HEK293 (cell line): ENCODE data around the gene NOTCH3.

ENCODE experiments used
- CTCF ChIA-PET: fragments of 350-600 bp; formaldehyde crosslinking; extraction: SDS; loops from one replicate; lab custom pipeline; 2021; ENCODE audit warnings: antibody characterized with exemption; lab: Yijun Ruan, JAX
- POLR2A ChIA-PET: fragments of 300-600 bp; formaldehyde crosslinking; extraction: SDS; loops from one replicate; lab custom pipeline; 2020; ENCODE audit warnings: antibody characterized with exemption, inconsistent platforms; lab: Yijun Ruan, JAX
- H3K27ac ChIP-seq: fragments of 200-500 bp; sonication (Bioruptor generic); 2 replicates; pipeline ENCODE4 v1.5.1; 2014; ENCODE audit warnings: low read depth, low read length, control low read depth, inconsistent platforms; ENCODE audit errors: extremely low read depth
- H3K36me3 ChIP-seq, 2 experiments: fragments of 200-500 bp in 1 of 2; sonication (Bioruptor generic) in 1 of 2; 1 replicate in 1 of 2; 2 replicates in 1 of 2; pipeline ENCODE4 v1.5.1; 2014 to 2017; ENCODE audit warnings: inconsistent platforms in 2 of 2, low read length in 2 of 2; ENCODE audit not compliant: control insufficient read depth in 2 of 2, insufficient read depth in 1 of 2
- H3K4me1 ChIP-seq: fragments of 200-500 bp; sonication (Bioruptor generic); 2 replicates; pipeline ENCODE4 v1.5.1; 2014; ENCODE audit warnings: mild to moderate bottlenecking, low read length, inconsistent platforms; ENCODE audit not compliant: control insufficient read depth, insufficient read depth
- H3K4me3 ChIP-seq: 2 replicates; pipeline ENCODE4 v1.5.1; 2011; ENCODE audit warnings: low read depth, mild to moderate bottlenecking, control low read depth, low read length, moderate library complexity
- H3K9me3 ChIP-seq: fragments of 200-500 bp; sonication (Bioruptor generic); 2 replicates; pipeline ENCODE4 v1.5.1; 2014; ENCODE audit warnings: low read depth, low read length, inconsistent platforms; ENCODE audit not compliant: control insufficient read depth, insufficient read depth
- BCL11B ChIP-seq: fragments of 450-650 bp; formaldehyde crosslinking; IDR thresholded peaks from 2 replicates; pipeline ENCODE4 v1.5.1; 2016; ENCODE audit warnings: low read depth, missing biosample characterization, missing genetic modification characterization
- GLIS2 ChIP-seq: fragments of 450-650 bp; formaldehyde crosslinking; IDR thresholded peaks from 2 replicates; pipeline ENCODE4 v1.5.1; 2016; ENCODE audit warnings: missing biosample characterization, missing genetic modification characterization
- KLF1 ChIP-seq: fragments of 450-650 bp; formaldehyde crosslinking; IDR thresholded peaks from 2 replicates; pipeline ENCODE4 v1.5.1; 2016; ENCODE audit warnings: missing biosample characterization, missing genetic modification characterization
- KLF10 ChIP-seq: fragments of 450-650 bp; IDR thresholded peaks from 2 replicates; pipeline ENCODE4 v1.5.1; 2018; ENCODE audit warnings: missing biosample characterization, mild to moderate bottlenecking, missing genetic modification characterization
- OVOL3 ChIP-seq: fragments of 450-650 bp; formaldehyde crosslinking; IDR thresholded peaks from 2 replicates; pipeline ENCODE4 v1.5.1; 2016; ENCODE audit warnings: missing biosample characterization, missing genetic modification characterization
- REPIN1 ChIP-seq: fragments of 450-650 bp; formaldehyde crosslinking; IDR thresholded peaks from 2 replicates; pipeline ENCODE4 v1.5.1; 2017; ENCODE audit warnings: missing biosample characterization, missing genetic modification characterization, low read depth
- SP2 ChIP-seq: fragments of 450-650 bp; formaldehyde crosslinking; IDR thresholded peaks from 2 replicates; pipeline ENCODE4 v1.5.1; 2016; ENCODE audit warnings: missing biosample characterization, missing genetic modification characterization
- ZEB2 ChIP-seq: fragments of 450-650 bp; formaldehyde crosslinking; IDR thresholded peaks from 2 replicates; pipeline ENCODE4 v1.5.1; 2016; ENCODE audit warnings: missing biosample characterization, missing genetic modification characterization
- ZFP69B ChIP-seq: fragments of 450-650 bp; formaldehyde crosslinking; IDR thresholded peaks from 2 replicates; pipeline ENCODE4 v1.5.1; 2016; ENCODE audit warnings: missing biosample characterization, missing genetic modification characterization
- ZNF146 ChIP-seq: fragments of 450-650 bp; formaldehyde crosslinking; IDR thresholded peaks from 2 replicates; pipeline ENCODE4 v1.5.1; 2016; ENCODE audit warnings: missing biosample characterization, missing genetic modification characterization
- ZNF324 ChIP-seq: fragments of 450-650 bp; formaldehyde crosslinking; IDR thresholded peaks from 2 replicates; pipeline ENCODE4 v1.5.1; 2016; ENCODE audit warnings: missing biosample characterization, missing genetic modification characterization
- ZNF366 ChIP-seq: fragments of 450-650 bp; formaldehyde crosslinking; conservative IDR thresholded peaks from 2 replicates; pipeline ENCODE4 v1.5.1; 2016; ENCODE audit warnings: missing biosample characterization, missing genetic modification characterization
- ZNF501 ChIP-seq: fragments of 450-650 bp; formaldehyde crosslinking; IDR thresholded peaks from 2 replicates; pipeline ENCODE4 v1.5.1; 2016; ENCODE audit warnings: missing biosample characterization, missing genetic modification characterization
- ZNF530 ChIP-seq: fragments of 450-650 bp; formaldehyde crosslinking; IDR thresholded peaks from 2 replicates; pipeline ENCODE4 v1.5.1; 2016; ENCODE audit warnings: low read depth, missing biosample characterization, missing genetic modification characterization
- ZNF664 ChIP-seq: fragments of 450-650 bp; formaldehyde crosslinking; IDR thresholded peaks from 2 replicates; pipeline ENCODE4 v1.5.1; 2016; ENCODE audit warnings: missing biosample characterization, missing genetic modification characterization
- ZNF76 ChIP-seq: fragments of 450-650 bp; formaldehyde crosslinking; IDR thresholded peaks from 2 replicates; pipeline ENCODE4; 2016; ENCODE audit warnings: low read depth, missing biosample characterization, missing genetic modification characterization, borderline replicate concordance
- ZNF777 ChIP-seq: fragments of 450-650 bp; formaldehyde crosslinking; IDR thresholded peaks from 2 replicates; pipeline ENCODE4 v1.5.1; 2017; ENCODE audit warnings: missing biosample characterization, missing genetic modification characterization, borderline replicate concordance
- ZNF792 ChIP-seq: fragments of 450-650 bp; formaldehyde crosslinking; IDR thresholded peaks from 2 replicates; pipeline ENCODE4 v1.5.1; 2016; ENCODE audit warnings: missing biosample characterization, missing genetic modification characterization
- ZXDB ChIP-seq: fragments of 450-650 bp; formaldehyde crosslinking; IDR thresholded peaks from 2 replicates; pipeline ENCODE4 v1.5.1; 2016; ENCODE audit warnings: missing biosample characterization, missing genetic modification characterization
- TF ChIP-seq, protein P1 (sequence below): fragments of 450-650 bp; formaldehyde crosslinking; IDR thresholded peaks from 2 replicates; pipeline ENCODE4 v1.5.1; 2016; ENCODE audit warnings: missing biosample characterization, missing genetic modification characterization
- TF ChIP-seq, protein P2 (sequence below): fragments of 450-650 bp; formaldehyde crosslinking; IDR thresholded peaks from 2 replicates; pipeline ENCODE4 v1.5.1; 2016; ENCODE audit warnings: missing biosample characterization, missing genetic modification characterization
- TF ChIP-seq, protein P3 (sequence below): fragments of 450-650 bp; formaldehyde crosslinking; IDR thresholded peaks from 2 replicates; pipeline ENCODE4 v1.5.1; 2016; ENCODE audit warnings: missing biosample characterization, missing genetic modification characterization
- TF ChIP-seq, protein P4 (sequence below): fragments of 450-650 bp; formaldehyde crosslinking; IDR thresholded peaks from 2 replicates; pipeline ENCODE4 v1.5.1; 2016; ENCODE audit warnings: missing biosample characterization, missing genetic modification characterization

The NOTCH3 gene

DNA sequence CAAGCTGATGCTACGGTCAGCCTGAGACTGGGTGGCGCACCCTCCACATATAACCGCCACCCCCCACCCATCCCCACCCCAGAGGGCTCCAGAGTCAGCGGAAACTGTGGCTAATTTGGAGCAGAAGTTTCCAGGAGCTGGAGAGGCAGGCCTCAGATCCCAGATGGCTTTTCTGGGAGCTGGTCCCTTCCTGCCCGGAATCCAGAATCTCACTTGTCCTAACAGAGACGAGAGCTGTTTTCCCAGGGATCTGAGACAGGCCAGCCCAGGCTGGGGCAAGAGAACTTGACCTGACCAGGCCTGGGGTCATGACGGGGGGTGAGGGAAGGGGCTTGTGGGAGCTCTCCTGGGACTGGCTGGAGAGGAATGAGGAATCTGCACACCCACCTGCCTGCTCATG lies 25.0 kb upstream of the NOTCH3 start:
- no peak for TF ChIP-seq KLF1 (tag by site-specific recombination)
- no peaks in the 10 kb centered on the region for H3K36me3 ChIP-seq
- no peaks in the 10 kb centered on the region for H3K9me3 ChIP-seq
- ChIA-PET POLR2A (interaction anchor here (0.6 to 0.7 kb wide), 3 partner anchors 72 to 363 kb away, joined by 3 to 5 read pairs (median 4); no protein-coding TSS in a partner anchor), CTCF (interaction anchor here (0.6 kb wide), 1 partner anchor 312 kb away, joined by 3 read pairs; no protein-coding TSS in a partner anchor)
- H3K4me3 ChIP-seq = no peak overlapping the region
- H3K27ac ChIP-seq = no peak overlapping the region
- no peaks in the 10 kb centered on the region for H3K4me1 ChIP-seq

DNA sequence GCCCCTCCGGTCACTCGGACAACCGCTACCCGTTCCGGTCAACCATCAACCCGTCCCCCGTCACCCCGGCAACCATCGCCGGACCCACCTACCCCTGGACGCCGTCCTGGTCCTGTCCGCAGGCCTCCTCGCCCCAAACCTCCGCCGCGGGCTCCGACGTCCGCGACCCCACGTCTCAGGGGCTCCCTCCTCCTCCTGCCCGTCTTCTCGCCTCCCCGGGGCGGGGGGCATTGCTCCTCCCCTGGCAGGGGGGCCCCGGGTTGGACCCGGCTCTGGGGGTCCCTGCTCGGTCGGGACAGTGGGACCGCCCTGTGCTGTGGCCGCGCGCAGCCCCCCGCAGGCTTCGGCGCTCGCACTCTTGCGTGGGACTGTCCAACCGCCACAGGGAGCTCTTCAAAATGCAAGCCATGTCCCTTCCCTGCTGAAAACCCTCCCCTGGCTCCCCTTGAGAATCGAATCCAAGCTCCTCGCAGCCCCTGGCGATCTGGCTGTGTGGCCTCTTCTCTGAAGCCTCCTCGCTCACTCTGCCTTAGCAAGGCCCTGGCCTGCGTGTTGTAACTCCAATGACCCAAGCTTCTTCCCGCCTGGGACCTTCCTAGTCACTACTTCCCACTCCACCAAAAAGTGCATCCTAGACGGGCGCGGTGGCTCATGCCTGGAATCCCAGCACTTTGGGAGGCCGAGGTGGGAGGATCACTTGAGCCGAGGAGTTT lies 23.0 kb upstream of the NOTCH3 start:
- H3K4me3 ChIP-seq = peak overlapping the region; percentile 52
- ChIA-PET CTCF (interaction anchor here (0.8 kb wide), 1 partner anchor 28 kb away, joined by 6 read pairs; no protein-coding TSS in a partner anchor), POLR2A (no interaction called here)
- H3K9me3 ChIP-seq = no peaks in the 10 kb centered on the region
- no peaks in the 10 kb centered on the region for H3K36me3 ChIP-seq
- no peaks in the 10 kb centered on the region for H3K4me1 ChIP-seq
- no peak overlapping the region for H3K27ac ChIP-seq
- TF ChIP-seq ZNF76 = peak; percentile 89
- TF ChIP-seq ZNF530 (tag by site-specific recombination) = no peak
- TF ChIP-seq KLF10 (tag by site-specific recombination) = no peak
- TF ChIP-seq ZNF501 = no peak
- peak; percentile 82 for TF ChIP-seq GLIS2 (tag by site-specific recombination)
- TF ChIP-seq, protein P1, sequence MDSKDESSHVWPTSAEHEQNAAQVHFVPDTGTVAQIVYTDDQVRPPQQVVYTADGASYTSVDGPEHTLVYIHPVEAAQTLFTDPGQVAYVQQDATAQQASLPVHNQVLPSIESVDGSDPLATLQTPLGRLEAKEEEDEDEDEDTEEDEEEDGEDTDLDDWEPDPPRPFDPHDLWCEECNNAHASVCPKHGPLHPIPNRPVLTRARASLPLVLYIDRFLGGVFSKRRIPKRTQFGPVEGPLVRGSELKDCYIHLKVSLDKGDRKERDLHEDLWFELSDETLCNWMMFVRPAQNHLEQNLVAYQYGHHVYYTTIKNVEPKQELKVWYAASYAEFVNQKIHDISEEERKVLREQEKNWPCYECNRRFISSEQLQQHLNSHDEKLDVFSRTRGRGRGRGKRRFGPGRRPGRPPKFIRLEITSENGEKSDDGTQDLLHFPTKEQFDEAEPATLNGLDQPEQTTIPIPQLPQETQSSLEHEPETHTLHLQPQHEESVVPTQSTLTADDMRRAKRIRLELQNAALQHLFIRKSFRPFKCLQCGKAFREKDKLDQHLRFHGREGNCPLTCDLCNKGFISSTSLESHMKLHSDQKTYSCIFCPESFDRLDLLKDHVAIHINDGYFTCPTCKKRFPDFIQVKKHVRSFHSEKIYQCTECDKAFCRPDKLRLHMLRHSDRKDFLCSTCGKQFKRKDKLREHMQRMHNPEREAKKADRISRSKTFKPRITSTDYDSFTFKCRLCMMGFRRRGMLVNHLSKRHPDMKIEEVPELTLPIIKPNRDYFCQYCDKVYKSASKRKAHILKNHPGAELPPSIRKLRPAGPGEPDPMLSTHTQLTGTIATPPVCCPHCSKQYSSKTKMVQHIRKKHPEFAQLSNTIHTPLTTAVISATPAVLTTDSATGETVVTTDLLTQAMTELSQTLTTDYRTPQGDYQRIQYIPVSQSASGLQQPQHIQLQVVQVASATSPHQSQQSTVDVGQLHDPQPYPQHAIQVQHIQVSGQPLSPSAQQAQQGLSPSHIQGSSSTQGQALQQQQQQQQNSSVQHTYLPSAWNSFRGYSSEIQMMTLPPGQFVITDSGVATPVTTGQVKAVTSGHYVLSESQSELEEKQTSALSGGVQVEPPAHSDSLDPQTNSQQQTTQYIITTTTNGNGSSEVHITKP (tag by site-specific recombination) = 0 out of 2 replicates have a peak, but pooled peaks have one; percentile 14
- TF ChIP-seq, protein P2, sequence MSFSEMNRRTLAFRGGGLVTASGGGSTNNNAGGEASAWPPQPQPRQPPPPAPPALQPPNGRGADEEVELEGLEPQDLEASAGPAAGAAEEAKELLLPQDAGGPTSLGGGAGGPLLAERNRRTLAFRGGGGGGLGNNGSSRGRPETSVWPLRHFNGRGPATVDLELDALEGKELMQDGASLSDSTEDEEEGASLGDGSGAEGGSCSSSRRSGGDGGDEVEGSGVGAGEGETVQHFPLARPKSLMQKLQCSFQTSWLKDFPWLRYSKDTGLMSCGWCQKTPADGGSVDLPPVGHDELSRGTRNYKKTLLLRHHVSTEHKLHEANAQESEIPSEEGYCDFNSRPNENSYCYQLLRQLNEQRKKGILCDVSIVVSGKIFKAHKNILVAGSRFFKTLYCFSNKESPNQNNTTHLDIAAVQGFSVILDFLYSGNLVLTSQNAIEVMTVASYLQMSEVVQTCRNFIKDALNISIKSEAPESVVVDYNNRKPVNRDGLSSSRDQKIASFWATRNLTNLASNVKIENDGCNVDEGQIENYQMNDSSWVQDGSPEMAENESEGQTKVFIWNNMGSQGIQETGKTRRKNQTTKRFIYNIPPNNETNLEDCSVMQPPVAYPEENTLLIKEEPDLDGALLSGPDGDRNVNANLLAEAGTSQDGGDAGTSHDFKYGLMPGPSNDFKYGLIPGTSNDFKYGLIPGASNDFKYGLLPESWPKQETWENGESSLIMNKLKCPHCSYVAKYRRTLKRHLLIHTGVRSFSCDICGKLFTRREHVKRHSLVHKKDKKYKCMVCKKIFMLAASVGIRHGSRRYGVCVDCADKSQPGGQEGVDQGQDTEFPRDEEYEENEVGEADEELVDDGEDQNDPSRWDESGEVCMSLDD (tag by site-specific recombination) = no peak
- 0 out of 2 replicates have a peak, but pooled peaks have one; percentile 15 for TF ChIP-seq ZNF324 (tag by site-specific recombination)
- TF ChIP-seq REPIN1 (tag by site-specific recombination) = no peak
- TF ChIP-seq, protein P3, sequence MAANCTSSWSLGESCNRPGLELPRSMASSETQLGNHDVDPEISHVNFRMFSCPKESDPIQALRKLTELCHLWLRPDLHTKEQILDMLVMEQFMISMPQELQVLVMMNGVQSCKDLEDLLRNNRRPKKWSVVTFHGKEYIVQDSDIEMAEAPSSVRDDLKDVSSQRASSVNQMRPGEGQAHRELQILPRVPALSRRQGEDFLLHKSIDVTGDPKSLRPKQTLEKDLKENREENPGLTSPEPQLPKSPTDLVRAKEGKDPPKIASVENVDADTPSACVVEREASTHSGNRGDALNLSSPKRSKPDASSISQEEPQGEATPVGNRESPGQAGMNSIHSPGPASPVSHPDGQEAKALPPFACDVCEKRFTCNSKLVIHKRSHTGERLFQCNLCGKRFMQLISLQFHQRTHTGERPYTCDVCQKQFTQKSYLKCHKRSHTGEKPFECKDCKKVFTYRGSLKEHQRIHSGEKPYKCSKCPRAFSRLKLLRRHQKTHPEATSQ (tag by site-specific recombination) = 0 out of 2 replicates have a peak, but pooled peaks have one; percentile 32
- peak; percentile 37; the same call in 1 of the 2 replicates for TF ChIP-seq ZXDB (tag by site-specific recombination)
- no peak for TF ChIP-seq ZNF792 (tag by site-specific recombination)
- TF ChIP-seq, protein P4, sequence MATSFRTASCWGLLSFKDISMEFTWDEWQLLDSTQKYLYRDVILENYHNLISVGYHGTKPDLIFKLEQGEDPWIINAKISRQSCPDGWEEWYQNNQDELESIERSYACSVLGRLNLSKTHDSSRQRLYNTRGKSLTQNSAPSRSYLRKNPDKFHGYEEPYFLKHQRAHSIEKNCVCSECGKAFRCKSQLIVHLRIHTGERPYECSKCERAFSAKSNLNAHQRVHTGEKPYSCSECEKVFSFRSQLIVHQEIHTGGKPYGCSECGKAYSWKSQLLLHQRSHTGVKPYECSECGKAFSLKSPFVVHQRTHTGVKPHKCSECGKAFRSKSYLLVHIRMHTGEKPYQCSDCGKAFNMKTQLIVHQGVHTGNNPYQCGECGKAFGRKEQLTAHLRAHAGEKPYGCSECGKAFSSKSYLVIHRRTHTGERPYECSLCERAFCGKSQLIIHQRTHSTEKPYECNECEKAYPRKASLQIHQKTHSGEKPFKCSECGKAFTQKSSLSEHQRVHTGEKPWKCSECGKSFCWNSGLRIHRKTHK (tag by site-specific recombination) = no peak
- peak; percentile 32 for TF ChIP-seq SP2 (tag by site-specific recombination)
- peak; percentile 42; the same call in 1 of the 2 replicates for TF ChIP-seq ZEB2 (tag by site-specific recombination)
- peak; percentile 68; the same call in 1 of the 2 replicates for TF ChIP-seq ZNF777 (tag by site-specific recombination)
- no peak for TF ChIP-seq ZNF664 (tag by site-specific recombination)
- no peak for TF ChIP-seq OVOL3 (tag by site-specific recombination)
- no peak for TF ChIP-seq ZNF366 (tag by site-specific recombination)
- TF ChIP-seq ZFP69B = peak; percentile 57; the same call in 1 of the 2 replicates
- TF ChIP-seq ZNF146 (tag by site-specific recombination) = 0 out of 2 replicates have a peak, but pooled peaks have one; percentile 3
- TF ChIP-seq BCL11B (tag by site-specific recombination) = no peak
